Stomach (tissue), 4 donors: Measurements from ENCODE around the gene COPS4.

Source experiments
- CTCF ChIP-seq, 7 experiments: fragments of 450-650 bp in 4 of 7; fragments of 200-600 bp in 3 of 7; sonication (generic) in 3 of 7; IDR thresholded peaks; one replicate each; pipeline ENCODE4 v1.5.1; 2016 to 2019; ENCODE audit warnings: antibody characterized with exemption in 7 of 7, control low read depth in 2 of 7, mild to moderate bottlenecking in 1 of 7
- EP300 ChIP-seq: sonication (generic); formaldehyde crosslinking; IDR thresholded peaks from one replicate; pipeline ENCODE4 v1.6.1; 2017; ENCODE audit warnings: antibody characterized with exemption
- POLR2A ChIP-seq, 4 donors: fragments of 450-650 bp; IDR thresholded peaks; one replicate each; pipeline ENCODE4 v1.6.1; 2016; ENCODE audit warnings: antibody characterized with exemption in 4 of 4, control low read depth in 2 of 4, mild to moderate bottlenecking in 1 of 4, moderate library complexity in 1 of 4

DNA sequence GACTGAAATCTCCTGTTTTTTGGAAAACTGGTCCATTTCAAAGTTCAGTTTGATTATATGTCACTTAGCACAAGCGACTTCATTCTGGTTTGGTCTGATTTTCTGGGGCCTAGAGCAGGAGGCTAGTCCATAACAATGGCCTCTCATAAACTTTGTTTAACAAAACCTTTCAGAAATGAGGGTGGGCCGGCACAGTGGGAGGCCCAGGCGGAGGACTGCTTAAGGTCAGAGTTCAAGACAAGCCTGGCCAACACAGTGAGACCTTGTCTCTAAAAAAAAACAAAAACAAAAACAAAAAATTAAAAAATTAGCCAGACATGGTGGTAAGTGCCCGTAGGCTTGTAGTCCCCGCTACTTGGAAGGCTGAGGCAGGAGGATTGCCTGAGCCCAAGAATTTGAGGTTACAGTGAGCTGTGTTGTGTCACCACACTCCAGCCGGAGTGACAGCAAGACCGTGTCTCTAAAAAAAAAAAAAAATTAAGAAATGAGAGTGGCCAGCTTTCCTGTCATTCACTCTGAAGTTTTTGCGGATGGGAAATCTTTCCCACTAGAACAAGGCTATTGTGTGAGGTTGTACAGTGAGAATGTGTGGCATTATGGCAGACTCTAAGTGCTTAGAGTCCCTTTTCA lies 80.8 kb downstream of the COPS4 start:
- no peak for TF ChIP-seq CTCF (IDR thresholded peaks at IDR 0.05)
- TF ChIP-seq EP300, result no peak
- TF ChIP-seq POLR2A (IDR thresholded peaks at IDR 0.05), result no peak
